H7 (cell line): Measurements from ENCODE around the gene NHERF2. TPM values are rescaled to one million over a fixed set of nuclear protein-coding genes. Genes with fewer than 3 reads are reported as not detected.
A peak's percentile ranks its signal among the peaks of the same experiment; 100 is the strongest.

Source experiments
- DNase-seq: peaks from one replicate; pipeline ENCODE4 v3.0.0; 2012
- H3K27me3 ChIP-seq: 2 replicates; pipeline ENCODE4 v1.6.0; 2011; ENCODE audit warnings: mild to moderate bottlenecking, low read length; ENCODE audit not compliant: control insufficient read depth, insufficient read depth
- H3K36me3 ChIP-seq: replicated peaks from 2 replicates; pipeline ENCODE4 v1.5.1; 2011; ENCODE audit warnings: low read length; ENCODE audit not compliant: control insufficient read depth, insufficient read depth
- H3K4me3 ChIP-seq: 2 replicates; pipeline ENCODE4 v1.5.1; 2011; ENCODE audit warnings: low read depth, mild to moderate bottlenecking, control low read depth, low read length, moderate library complexity; ENCODE audit not compliant: insufficient read depth
- total RNA-seq: library from RNA; depleted of rRNA; stranded (reverse); fragments of >200 nt; shearing (Covaris generic); gene quantifications from 2 replicates; pipeline ENCODE4 v1.2.3, GENCODE V29; 2014

Gene NHERF2
- total RNA-seq, 1 experiment from 2014 or later = 14.0 TPM

DNA sequence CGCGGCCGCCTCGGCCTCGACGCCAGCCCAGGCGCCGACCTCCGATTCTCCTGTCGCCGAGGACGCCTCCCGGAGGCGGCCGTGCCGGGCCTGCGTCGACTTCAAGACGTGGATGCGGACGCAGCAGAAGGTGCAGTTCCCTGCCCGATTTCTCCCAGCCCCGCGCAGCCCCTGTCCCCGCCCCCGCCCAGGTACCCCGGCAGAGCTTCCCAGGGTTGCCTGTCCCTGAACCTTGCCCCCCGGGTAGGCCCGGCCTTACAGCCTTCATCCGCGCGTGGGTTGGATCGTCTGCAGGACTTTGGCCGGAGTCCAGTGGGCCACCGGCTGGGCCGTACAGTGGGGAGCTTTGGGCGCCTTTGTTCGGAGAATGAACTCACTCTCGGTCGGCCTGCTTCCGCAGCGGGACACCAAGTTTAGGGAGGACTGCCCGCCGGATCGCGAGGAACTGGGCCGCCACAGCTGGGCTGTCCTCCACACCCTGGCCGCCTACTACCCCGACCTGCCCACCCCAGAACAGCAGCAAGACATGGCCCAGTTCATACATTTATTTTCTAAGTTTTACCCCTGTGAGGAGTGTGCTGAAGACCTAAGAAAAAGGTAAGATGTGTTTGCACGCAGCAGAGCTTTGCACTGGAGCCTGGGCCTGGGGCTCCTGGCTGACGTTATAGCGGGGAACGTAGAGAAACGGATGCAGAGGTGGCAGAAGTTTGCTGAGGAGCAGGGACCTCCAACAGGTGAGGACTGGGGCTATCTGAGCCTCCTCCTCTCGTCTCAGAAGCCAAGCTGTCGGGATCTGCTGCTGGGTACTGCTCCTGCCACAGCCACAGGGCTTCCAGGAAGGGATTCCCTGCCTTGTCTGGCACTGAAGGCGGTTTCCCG lies 42.1 kb upstream of the NHERF2 start:
- Histone ChIP-seq H3K36me3 (peaks cover 6% of the 10 kb centered on the region), H3K4me3 (peak overlapping the region; percentile 68), H3K27me3 (peaks cover 52% of the 10 kb centered on the region)
- DNase-seq = peak; percentile 91

GRCh38 chr16:1985466-1986150 lies 41.1 kb upstream of the NHERF2 start:
- no peak for DNase-seq
- H3K27me3 ChIP-seq = peaks cover 44% of the 10 kb centered on the region
- H3K36me3 ChIP-seq = peaks cover 6% of the 10 kb centered on the region
- H3K4me3 ChIP-seq = no peak overlapping the region

DNA sequence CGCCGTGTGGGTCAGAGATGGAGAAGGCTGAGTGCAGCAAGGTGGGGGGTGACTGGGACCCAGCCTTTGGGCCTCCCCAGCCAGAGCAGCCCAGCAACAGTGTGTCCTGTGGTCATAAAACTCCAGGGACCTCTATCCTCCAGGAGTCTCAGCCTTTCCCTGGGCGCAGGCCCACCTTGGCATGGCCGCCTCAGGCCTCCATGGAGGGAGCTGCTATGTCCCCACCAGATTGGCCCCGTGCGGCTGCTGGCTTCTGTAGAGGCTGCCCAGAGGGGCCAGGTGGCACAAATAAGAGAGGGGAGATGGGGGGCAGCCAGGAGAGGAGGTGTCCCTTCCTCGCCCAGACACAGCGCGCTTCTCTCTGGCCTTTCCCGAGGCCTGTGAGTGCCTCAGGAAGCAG lies 39.5 kb upstream of the NHERF2 start:
- Histone ChIP-seq H3K27me3 (peaks cover 41% of the 10 kb centered on the region), H3K4me3 (no peak overlapping the region)
- no peak for DNase-seq

DNA sequence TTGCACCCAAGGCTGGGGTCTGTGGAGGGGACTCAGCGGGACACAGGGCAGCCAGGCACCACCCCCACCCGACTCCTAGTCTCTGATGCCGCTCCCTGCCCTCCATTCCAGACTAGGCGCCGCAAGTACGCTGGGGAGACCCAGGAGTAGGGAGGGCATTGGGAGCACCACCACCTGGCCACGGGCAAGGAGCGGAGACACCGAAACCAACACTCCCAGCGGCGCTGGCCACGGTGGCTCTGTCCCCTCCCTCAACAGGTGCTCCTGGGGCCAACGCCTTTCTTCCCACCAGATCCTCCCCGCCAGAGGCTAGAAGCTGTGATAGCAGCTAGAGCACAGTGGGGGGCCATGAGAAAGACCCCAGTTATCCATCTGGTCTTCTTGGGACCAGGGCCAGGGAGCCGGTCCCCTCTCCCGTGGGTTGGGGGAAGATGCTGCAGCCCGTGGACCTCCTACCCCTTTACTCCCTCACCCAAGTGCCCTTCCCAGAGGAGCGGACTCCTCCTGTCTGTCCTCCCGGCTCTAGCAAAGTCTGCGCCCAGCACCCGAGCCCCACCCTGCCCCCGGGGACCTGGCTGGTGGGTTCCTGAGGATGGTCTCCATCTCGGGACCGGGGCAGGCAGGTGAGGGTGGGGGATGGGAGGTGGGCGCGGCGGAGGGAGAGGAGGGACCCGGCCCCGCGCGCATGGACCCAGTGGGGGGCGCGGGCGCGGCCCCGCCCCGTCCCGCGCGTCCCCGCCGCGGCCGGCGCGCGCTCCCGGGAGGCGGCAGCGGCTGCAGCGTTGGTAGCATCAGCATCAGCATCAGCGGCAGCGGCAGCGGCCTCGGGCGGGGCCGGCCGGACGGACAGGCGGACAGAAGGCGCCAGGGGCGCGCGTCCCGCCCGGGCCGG lies 37.2 kb upstream of the NHERF2 start, which contains the start of gene SYNGR3:
Gene SYNGR3 (plus strand): TSS at position 762 of the 892 bp plus-strand sequence. CDS start 133 bp downstream, outside the sequence.
- peak; percentile 92 for DNase-seq
- peak within 1 kb of the TSS; percentile 66 for H3K4me3 ChIP-seq
- H3K27me3 ChIP-seq = peaks cover 26% of the 10 kb centered on the region
- H3K36me3 ChIP-seq = peaks cover 6% of the 10 kb centered on the region

More for the DNA sequence above, 39.5 kb upstream of the NHERF2 start:
- peaks cover 6% of the 10 kb centered on the region for H3K36me3 ChIP-seq

DNA sequence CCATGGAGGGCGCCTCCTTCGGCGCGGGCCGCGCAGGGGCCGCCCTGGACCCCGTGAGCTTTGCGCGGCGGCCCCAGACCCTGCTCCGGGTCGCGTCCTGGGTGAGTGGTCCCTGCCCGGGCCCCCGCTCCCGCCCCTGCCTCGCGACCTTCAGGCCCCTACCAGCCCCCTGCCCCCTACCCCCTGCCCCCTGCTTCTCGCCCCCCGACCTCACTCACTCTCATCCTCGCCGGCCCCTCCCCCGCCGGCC lies 36.7 kb upstream of the NHERF2 start:
- DNase-seq = no peak
- H3K36me3 ChIP-seq = peaks cover 6% of the 10 kb centered on the region
- H3K4me3 ChIP-seq = peak overlapping the region; percentile 66
- peaks cover 26% of the 10 kb centered on the region for H3K27me3 ChIP-seq

GRCh38 chr16:1990351-1991134 lies 36.2 kb upstream of the NHERF2 start:
- Histone ChIP-seq H3K4me3 (peak overlapping the region; percentile 66), H3K27me3 (peaks cover 26% of the 10 kb centered on the region), H3K36me3 (peaks cover 5% of the 10 kb centered on the region)
- DNase-seq = peak; percentile 96

GRCh38 chr16:1991135-1991551 lies 35.6 kb upstream of the NHERF2 start:
- H3K27me3 ChIP-seq = peaks cover 26% of the 10 kb centered on the region
- peak; percentile 77 for DNase-seq
- peak overlapping the region; percentile 66 for H3K4me3 ChIP-seq
- peaks cover 1% of the 10 kb centered on the region for H3K36me3 ChIP-seq

DNA sequence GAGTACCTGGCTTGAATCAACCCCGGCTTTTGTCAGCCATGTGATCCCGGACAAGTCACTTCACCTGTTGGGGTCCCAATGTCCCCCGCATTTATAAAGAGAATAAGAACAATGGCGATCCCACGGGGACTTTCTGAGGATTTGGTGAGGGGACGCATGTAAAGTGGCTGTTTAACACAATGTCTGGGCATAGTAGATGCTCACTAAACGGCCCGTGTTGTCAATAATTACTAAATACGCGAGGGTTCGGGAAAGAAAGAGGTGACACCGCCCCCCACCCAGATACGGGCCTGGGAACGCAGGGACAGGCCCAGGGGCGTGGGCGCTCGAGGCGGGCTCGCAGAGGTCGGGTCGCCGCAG lies 35.1 kb upstream of the NHERF2 start:
- no peak for DNase-seq
- H3K27me3 ChIP-seq = peaks cover 26% of the 10 kb centered on the region
- H3K4me3 ChIP-seq = peak overlapping the region; percentile 66
- peaks cover 1% of the 10 kb centered on the region; the same call in 1 of the 2 replicates for H3K36me3 ChIP-seq

DNA sequence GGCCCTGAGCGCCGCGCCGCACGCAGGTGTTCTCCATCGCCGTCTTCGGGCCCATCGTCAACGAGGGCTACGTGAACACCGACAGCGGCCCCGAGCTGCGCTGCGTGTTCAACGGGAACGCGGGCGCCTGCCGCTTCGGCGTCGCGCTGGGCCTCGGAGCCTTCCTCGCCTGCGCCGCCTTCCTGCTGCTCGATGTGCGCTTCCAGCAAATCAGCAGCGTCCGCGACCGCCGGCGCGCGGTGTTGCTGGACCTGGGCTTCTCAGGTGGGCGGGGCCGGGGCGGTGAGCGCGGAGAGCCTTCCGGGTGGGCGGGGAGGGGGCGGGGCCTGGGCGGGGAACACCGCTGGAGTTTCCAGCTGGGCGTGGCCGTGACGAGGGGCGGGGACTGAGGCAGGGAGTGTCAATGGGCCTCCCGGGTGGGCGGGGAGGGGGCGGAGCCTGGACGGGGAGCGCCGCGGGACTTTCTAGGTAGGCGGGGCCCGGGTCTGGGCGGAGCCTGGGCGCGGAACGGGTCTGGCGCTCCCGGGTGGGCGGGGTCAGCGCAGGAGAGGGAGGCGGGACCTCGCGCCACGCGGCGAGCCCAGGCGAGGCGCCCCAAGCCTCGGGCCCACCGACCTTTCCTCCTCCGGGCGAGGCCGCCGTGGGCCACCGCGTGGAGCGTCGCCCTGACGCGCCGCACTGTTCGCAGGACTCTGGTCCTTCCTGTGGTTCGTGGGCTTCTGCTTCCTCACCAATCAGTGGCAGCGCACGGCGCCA lies 34.6 kb upstream of the NHERF2 start:
- DNase-seq = peak; percentile 100
- peak overlapping the region; percentile 66 for H3K4me3 ChIP-seq
- H3K27me3 ChIP-seq = peaks cover 26% of the 10 kb centered on the region
- peaks cover 1% of the 10 kb centered on the region for H3K36me3 ChIP-seq

DNA sequence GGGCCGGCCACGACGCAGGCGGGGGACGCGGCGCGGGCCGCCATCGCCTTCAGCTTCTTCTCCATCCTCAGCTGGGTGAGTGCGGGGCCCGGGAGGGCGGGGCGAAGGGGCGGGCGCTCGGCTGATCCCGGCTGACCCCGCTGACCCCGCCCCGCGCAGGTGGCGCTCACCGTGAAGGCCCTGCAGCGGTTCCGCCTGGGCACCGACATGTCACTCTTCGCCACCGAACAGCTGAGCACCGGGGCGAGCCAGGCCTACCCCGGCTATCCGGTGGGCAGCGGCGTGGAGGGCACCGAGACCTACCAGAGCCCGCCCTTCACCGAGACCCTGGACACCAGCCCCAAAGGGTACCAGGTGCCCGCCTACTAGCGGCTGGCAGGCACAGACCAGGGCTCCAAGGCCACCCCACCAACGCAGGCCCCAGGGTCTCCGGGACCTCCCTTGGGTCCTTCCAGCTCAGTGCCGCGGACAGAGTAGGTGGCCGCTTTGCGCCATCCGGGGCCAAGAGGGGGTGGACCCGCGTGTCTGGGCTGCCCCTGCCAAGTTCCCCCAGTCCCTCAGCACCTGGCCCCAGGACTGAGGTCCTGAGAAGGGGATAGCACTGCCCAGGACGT lies 33.9 kb upstream of the NHERF2 start:
- peak overlapping the region; percentile 61 for H3K4me3 ChIP-seq
- H3K36me3 ChIP-seq = peaks cover 3% of the 10 kb centered on the region
- DNase-seq = peak; percentile 92
- peaks cover 26% of the 10 kb centered on the region for H3K27me3 ChIP-seq

DNA sequence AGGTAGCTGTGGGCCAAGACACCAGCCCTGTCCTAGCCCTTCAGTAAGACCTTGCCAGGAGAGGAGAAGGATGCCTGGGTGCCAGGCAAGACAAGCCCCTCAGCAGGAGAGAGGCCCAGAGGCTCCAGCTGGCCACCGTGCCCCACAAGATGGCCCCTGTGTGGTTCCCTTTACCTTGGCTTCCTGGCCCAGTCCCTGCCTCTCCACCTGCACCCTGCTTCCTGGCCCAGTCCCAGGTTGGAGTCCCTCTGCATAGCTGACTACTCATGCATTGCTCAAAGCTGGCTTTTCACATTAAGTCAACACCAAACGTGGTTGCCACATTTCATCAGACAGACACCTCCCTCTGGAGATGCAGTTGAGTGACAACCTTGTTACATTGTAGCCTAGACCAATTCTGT lies 33.0 kb upstream of the NHERF2 start:
- no peak for DNase-seq
- H3K4me3 ChIP-seq = no peak overlapping the region

DNA sequence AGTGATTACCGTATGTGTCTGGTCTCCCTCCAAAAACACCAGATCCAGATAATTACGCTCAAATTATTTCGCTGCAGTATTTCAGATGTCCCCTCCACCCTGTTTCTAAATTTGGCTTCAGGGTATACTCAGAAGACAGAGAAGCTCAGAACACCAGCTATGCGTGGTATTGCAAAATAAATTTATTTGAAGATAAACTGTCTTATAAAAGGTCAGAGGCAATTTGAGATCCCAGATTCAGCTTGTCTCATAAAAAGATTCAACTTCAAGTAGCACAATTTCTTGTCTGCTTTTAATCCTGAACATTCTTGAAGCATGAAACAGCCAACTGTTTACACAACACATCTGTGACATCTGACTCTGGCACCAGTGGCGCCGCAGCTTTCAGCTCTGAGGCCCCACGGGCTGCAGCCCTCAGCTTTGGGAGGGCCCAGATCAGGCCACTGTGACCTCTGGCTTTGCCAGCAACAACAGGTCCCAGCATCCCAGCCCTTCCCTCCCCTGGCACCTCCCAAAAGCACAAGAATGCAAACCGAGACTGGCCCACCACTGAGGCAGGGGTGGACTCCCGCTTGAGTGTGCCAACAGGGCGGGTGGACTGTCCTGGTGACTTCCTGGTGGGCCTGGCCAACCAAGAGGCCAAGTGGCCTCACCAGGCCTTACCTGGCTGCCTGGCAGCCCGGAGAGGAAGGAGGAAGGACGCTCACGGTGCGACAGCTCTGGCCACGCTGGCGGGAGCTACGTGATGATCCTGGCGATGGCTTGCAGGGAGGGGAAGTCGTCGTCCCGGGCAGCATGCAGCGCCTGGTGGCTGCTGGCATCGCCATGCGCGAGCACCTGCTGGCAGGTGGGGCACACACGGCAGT lies 29.0 kb upstream of the NHERF2 start:
- DNase-seq = no peak
- Histone ChIP-seq H3K4me3 (no peak overlapping the region), H3K36me3 (peaks cover 20% of the 10 kb centered on the region), H3K27me3 (no peaks in the 10 kb centered on the region; the same call in 1 of the 2 replicates)

More for the DNA sequence above, 33.0 kb upstream of the NHERF2 start:
- peaks cover 7% of the 10 kb centered on the region for H3K36me3 ChIP-seq
- H3K27me3 ChIP-seq = peaks cover 24% of the 10 kb centered on the region
